Stimulated activated CD4-positive, alpha-beta T cell treated with anti-CD3 and anti-CD28 coated beads, Interleukin-15, amount 100 ng/mL, for 48 hours (primary cell): ENCODE measurements around the gene MTHFSD.

Experiments
- DNase-seq, 2 donors: peaks; one replicate each; pipeline ENCODE4 v3.0.0-alpha.2; 2020; ENCODE audit warnings: low read depth in 2 of 2

MTHFSD gene

DNA sequence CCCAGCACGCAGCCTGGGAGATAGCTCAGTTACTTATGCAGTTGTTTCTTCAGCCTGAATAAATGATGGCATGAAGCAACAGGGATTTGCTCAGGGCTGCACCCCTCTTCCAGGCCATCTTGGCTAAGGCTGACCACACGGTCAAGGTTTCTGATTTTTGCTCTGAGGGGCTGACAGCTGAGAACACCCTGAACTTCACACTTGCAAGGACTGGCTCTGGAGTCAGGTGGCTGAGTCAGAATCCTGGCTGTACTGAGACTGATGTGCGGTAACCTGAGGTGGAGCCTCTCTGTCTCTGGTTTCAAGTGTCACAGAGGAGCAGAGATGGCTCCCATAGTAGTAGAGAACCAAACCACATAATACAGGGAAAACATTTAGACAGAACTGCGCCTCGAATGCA is 4.8 kb downstream of the MTHFSD start:
- DNase-seq: no peak

DNA sequence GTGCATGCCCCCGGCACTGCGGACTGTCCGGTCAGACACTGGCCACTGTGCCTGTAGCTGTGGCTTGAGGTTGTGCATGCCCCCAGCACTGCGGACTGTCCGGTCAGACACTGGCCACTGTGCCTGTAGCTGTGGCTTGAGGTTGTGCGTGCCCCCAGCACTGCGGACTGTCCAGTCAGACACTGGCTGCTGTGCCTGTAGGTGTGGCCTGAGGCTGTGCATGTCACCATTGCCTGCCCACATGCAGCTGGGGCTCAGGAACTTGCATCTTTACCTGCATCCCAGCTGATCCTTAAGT is 5.2 kb downstream of the MTHFSD start:
- no peak for DNase-seq

GRCh38 chr16:86549076-86549892 is 5.8 kb downstream of the MTHFSD start:
- no peak for DNase-seq

- no peak for DNase-seq
Observed at GRCh38 chr16:86547286-86547685, 7.7 kb downstream of the MTHFSD start.

- DNase-seq: no peak
Observed at GRCh38 chr16:86546638-86547013, 8.4 kb downstream of the MTHFSD start.

DNA sequence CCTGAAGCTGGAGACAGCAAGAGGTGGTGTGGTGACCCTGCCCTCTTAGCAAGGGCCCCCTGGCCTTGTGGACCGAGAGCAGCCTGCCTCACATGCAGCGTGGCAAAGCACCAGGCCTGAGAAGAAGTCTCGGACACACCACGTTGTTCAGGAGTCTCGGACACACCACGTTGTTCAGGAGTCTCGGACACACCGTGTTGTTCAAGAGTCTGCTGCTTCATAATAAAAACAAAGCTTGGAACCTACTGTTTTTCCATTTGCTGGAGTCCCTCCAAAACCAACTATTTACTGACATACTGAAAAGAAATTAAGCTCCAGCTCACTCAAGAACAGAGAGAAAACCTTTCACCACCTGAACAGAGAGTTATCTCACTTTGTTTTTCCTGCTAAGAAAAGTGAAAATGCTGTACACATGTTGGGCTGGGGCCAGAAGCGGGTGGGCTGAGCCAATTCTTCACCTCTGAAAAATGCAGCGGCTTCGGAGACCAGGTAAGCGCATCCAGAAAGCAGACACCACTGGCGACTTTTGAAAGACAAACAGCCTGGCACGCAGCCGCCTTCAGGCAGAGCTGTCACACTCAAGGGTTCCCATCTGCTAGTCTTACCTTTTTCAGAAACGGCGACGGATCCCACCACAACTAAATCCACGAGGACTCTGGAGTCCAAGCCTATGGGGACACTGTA is 8.9 kb downstream of the MTHFSD start:
- DNase-seq: no peak

DNA sequence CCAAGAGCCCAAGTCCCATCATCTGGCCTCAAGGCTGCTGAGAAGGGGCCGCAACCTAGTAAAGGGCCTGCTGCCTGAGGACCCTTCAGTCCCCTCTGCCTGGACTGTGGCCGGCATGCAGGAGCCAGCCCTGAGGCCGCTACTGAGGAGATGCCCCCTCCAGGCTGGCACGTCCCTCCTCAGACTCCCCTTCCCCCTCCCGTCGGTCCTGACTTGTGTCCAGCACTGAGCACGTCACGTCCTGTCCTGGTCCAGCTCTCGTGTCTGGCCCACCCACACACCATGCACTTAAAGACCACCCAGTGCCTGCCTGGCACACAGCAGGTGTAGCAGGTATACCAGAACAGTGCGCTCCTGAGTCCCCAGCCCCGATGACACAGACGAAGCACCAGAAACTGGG is 9.6 kb downstream of the MTHFSD start:
- no peak for DNase-seq

GRCh38 chr16:86542756-86543750 is 12.0 kb downstream of the MTHFSD start:
- no peak for DNase-seq

- no peak for DNase-seq
Observed at GRCh38 chr16:86541560-86541959, 13.5 kb downstream of the MTHFSD start.

DNA sequence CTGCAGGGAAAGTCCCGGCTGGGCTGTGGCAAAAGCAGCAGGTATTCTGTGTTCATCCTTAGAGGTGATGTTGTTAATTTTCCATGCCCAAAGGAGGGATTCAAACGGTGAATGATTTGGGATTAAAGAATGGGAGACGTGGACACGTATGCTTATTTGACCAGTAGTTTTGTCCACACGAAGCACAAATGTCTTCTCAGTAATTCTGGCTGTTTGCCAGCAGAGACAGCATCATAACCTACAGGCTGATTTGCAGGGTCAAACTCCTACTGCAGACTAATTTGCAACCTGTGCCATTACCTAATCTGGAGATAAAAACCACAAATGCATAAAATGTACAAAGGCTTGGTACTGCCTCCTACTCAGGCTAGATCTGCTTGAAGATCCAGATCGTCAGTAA is 14.1 kb downstream of the MTHFSD start:
- no peak for DNase-seq

DNA sequence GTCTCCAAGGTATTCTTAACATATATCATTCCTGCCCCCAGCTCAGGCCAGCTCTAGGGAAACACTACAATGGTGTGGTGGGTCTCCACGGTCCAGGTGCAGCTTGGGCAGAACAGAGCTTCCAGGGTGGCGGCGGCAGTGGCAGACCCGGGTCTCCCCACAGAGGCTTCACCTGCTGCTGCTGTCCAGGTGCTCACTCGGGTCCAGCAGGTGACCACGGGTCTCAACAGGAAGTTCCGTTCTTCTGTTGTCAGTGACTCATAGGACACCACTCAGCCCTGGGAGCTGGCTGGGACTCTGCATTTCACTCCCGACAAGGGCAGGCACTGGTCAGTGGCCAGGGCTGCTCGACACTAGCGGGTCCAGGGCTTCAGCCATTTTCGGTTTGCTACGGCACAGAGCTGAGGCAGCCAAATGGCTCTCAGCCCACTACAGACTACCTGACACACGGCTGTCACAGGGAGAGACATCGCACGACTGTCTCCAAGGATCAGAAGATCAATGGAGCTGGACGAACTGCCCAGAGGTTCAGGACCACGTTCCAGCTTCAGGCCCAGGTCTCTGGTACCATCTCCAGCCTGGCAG is 16.7 kb downstream of the MTHFSD start:
- no peak for DNase-seq

DNA sequence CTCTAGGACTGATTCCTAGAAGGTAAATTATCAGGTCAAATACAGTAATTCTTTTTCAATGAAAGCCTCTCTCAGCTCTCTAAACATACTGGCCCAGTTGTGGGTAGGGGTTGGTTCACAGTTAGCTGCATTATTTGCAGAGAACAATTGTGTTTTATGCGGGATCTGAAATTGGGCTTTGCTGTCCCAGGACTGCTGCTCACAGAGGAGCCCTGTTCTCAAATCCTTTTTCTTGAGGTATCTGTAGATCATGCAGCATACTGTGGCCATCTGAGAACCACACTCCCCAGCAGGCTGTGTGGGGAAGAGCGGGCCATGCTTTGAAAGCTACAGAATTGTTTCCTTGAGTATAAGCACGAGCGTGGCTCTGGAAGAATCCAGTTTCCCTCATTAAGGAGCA is 17.5 kb downstream of the MTHFSD start:
- DNase-seq: no peak

DNA sequence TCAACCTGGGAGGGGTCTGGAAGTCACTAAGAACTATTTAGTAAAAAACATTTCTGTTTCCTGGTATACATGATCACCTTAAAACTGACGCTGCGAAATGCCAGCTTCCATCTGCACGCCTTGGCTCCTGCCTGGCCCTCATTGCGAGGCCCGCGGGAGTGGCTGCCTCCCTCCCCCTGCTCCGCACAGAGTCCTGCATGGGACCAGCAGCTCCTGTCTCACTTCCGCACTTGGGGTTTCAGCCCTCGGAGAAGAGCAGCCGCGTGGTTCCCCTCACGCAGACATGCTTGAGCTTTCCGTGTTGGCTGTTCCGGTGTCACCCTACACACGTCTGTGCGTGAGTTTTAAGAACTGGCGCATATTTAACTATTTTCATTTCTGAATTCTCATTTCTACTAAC is 18.4 kb downstream of the MTHFSD start:
- DNase-seq: no peak

GRCh38 chr16:86534779-86535615 is 20.0 kb downstream of the MTHFSD start:
- DNase-seq: no peak

- no peak for DNase-seq
Observed at GRCh38 chr16:86533767-86534351, 21.2 kb downstream of the MTHFSD start.

- no peak for DNase-seq
Observed at GRCh38 chr16:86533076-86533475, 22.0 kb downstream of the MTHFSD start.

- DNase-seq: no peak
Observed at GRCh38 chr16:86532526-86532815, 22.6 kb downstream of the MTHFSD start.

- DNase-seq: no peak
Observed at GRCh38 chr16:86531641-86532525, 23.2 kb downstream of the MTHFSD start.

DNA sequence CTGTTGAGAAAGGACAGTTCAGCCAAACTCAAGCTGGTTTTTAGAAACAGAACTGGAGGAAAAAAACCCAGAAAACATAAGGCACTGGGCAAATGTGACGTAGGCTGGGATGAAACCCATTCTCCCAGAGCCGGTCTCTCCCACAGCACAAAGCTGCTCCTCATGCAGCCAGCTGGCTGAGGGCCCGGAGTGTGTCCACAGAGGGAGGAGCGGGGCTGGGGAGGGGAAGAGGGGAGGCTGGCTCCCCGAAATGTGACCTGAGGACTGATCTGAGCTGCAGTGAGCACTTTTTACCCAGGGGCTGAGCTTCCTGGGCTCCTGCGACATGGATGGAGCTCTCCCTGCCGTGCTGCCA is 23.9 kb downstream of the MTHFSD start:
- no peak for DNase-seq
